Measurements from ENCODE around the gene SLC22A23.

SLC22A23 gene

DNA sequence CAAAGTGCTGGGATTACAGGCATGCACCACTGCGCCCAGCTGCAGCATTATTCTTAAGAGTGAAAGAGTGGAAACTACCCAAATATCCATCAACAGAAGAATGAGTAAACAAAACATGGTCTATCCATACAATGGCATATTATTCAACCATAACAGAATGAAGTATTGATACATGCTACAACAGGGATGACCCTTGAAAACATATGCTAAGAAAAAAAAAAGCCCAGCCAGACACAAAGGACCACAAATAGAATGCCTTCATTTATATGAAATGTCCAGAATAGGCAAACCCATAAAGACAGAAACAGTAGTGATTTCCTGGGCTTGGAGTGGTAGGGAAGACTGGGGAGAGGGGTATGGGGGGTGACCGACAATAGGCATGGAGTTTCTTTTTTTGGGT, 236.5 kb downstream of the SLC22A23 start:
- TF ChIP-seq, protein P1, sequence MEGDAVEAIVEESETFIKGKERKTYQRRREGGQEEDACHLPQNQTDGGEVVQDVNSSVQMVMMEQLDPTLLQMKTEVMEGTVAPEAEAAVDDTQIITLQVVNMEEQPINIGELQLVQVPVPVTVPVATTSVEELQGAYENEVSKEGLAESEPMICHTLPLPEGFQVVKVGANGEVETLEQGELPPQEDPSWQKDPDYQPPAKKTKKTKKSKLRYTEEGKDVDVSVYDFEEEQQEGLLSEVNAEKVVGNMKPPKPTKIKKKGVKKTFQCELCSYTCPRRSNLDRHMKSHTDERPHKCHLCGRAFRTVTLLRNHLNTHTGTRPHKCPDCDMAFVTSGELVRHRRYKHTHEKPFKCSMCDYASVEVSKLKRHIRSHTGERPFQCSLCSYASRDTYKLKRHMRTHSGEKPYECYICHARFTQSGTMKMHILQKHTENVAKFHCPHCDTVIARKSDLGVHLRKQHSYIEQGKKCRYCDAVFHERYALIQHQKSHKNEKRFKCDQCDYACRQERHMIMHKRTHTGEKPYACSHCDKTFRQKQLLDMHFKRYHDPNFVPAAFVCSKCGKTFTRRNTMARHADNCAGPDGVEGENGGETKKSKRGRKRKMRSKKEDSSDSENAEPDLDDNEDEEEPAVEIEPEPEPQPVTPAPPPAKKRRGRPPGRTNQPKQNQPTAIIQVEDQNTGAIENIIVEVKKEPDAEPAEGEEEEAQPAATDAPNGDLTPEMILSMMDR (IDR thresholded peaks at IDR 0.05; ENCODE audit: low read depth, low read length), result no peak
- no peak for DNase-seq (ENCODE audit: extremely low read depth, low read depth)

Measured in AG09319 (cell line).